ENCODE data around the gene TTLL11. TPM values are rescaled to one million over a fixed set of nuclear protein-coding genes. Genes with fewer than 3 reads are reported as not detected.

Gene TTLL11
- total and polyA plus RNA-seq, 2 of the 8 experiments (the other 6 are each of a cell fraction or from before 2014, with no cell fraction given) = 0.56 to 0.80 TPM

DNA sequence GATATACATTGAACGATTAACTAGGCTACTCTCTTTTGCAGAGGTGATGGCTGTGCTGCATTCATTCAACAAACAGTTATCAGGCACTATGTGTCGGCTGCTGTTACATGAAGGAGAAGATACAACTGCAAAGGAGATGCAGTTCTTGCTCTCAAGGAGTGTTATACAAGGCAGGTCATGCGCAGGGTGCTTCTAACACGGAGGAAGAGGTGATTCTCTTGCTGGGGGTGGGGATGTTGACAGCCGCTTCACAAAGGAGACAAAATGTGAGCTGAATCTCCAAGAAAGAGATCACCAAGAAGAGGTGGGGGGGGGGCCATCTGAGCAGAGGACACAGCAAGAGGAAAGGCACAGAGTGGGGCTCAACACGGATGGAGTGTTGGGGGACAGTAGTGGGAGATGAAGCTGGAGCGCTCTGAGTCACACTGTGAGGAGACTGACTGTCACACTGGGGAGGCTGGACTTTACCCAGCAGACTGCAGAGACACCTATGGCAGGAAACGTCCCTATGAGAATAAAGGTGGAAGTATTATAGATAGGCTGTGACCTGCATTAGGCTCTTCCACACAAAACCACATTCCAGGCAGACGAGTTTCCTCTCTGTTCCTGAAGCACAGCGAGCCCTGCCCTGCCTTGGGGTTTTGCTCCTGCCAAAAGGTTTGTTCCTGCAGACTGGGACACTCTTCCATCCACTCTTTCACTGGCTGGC, 45.6 kb upstream of the TTLL11 start:
- CTCF ChIA-PET (ENCODE audit: partially characterized antibody) = interaction anchor here (0.6 to 9.9 kb wide), 10 partner anchors 9 to 53 kb away, joined by 3 to 152 read pairs (median 4); no protein-coding TSS in a partner anchor
- H3K56ac ChIP-seq (replicated peaks; ENCODE audit: insufficient read length, low read depth, low read length) = no peak overlapping the region
- POLR2A ChIA-PET (ENCODE audit: partially characterized antibody) = interaction anchor here (0.7 to 1.4 kb wide), 2 partner anchors 20 to 142 kb away, joined by 3 to 4 read pairs; partner anchors contain the start of gene NDUFA8
- TF ChIP-seq CBX5 (IDR thresholded peaks at IDR 0.05; ENCODE audit: low read depth, low read length) = no peak
- TF ChIP-seq BCL11A (IDR thresholded peaks at IDR 0.05; ENCODE audit: low read depth in 2 of 2, low read length in 2 of 2) = no peak
- TF ChIP-seq CREB1 (IDR thresholded peaks at IDR 0.05) = no peak
- no peak for TF ChIP-seq TAF1 (IDR thresholded peaks at IDR 0.05; ENCODE audit: low read depth, low read length)
- no peak for TF ChIP-seq BRCA1 (IDR thresholded peaks at IDR 0.05; ENCODE audit: low read depth, low read length)
- TF ChIP-seq POU5F1 (IDR thresholded peaks at IDR 0.05; ENCODE audit: low read depth, low read length) = no peak
- TF ChIP-seq, protein P1, sequence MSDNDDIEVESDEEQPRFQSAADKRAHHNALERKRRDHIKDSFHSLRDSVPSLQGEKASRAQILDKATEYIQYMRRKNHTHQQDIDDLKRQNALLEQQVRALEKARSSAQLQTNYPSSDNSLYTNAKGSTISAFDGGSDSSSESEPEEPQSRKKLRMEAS (IDR thresholded peaks at IDR 0.05) = no peak
- TF ChIP-seq KDM5A (IDR thresholded peaks at IDR 0.05; ENCODE audit: low read length) = no peak
- no peak for TF ChIP-seq EP300 (IDR thresholded peaks at IDR 0.05; ENCODE audit: borderline replicate concordance in 1 of 2, low read depth in 2 of 2, low read length in 2 of 2)
- TF ChIP-seq SIRT6 (IDR thresholded peaks at IDR 0.05; ENCODE audit: low read length) = no peak
- no peak for TF ChIP-seq HDAC6 (IDR thresholded peaks at IDR 0.05; ENCODE audit: low read depth, low read length)
- no peak for TF ChIP-seq SP2 (IDR thresholded peaks at IDR 0.05; ENCODE audit: low read length)
- H4K91ac ChIP-seq (replicated peaks; ENCODE audit: insufficient read length, low read length) = no peak overlapping the region
- no peak overlapping the region for H3K4me3 ChIP-seq (ENCODE audit: extremely low read depth in 1 of 4, insufficient read depth in 2 of 4, low read depth in 3 of 4, low read length in 4 of 4)
- H3K4me1 ChIP-seq (replicated peaks in 1 of 4; ENCODE audit: control insufficient read depth in 3 of 4, insufficient read depth in 4 of 4, low read length in 3 of 4) = peaks cover 0 to 12% (median 4%) of the 10 kb centered on the region in 4 experiments; a peak in 4 of 7 replicates
- H2AFZ ChIP-seq (ENCODE audit: low read length) = no peak overlapping the region
- no peak overlapping the region for H3K14ac ChIP-seq (ENCODE audit: insufficient read length)
- no peak overlapping the region for H2AK5ac ChIP-seq (ENCODE audit: low read depth, low read length)
- no peak overlapping the region for H3K23ac ChIP-seq (ENCODE audit: insufficient read length)
- no peaks in the 10 kb centered on the region for H3K23me2 ChIP-seq (ENCODE audit: low read depth, low read length)
- no peak overlapping the region for H3K27ac ChIP-seq (ENCODE audit: low read depth, low read length)
- H3K4me2 ChIP-seq (ENCODE audit: insufficient read depth in 1 of 2, low read depth in 2 of 2, low read length in 2 of 2) = no peak overlapping the region
- no peaks in the 10 kb centered on the region for H3K79me2 ChIP-seq (ENCODE audit: control insufficient read depth in 1 of 2, insufficient read depth in 2 of 2, low read length in 2 of 2)
- no peak overlapping the region for H3K9ac ChIP-seq (replicated peaks in 1 of 4; ENCODE audit: extremely low read depth in 1 of 4, low read depth in 3 of 4, low read length in 3 of 4)
- H4K8ac ChIP-seq (ENCODE audit: extremely low read depth, insufficient read depth, low read length) = no peak overlapping the region
- no peaks in the 10 kb centered on the region for H3K27me3 ChIP-seq (replicated peaks in 1 of 4; ENCODE audit: control insufficient read depth in 3 of 4, extremely low read depth in 1 of 4, insufficient read depth in 3 of 4, low read length in 3 of 4)
- H3K79me1 ChIP-seq (ENCODE audit: low read depth, low read length) = no peaks in the 10 kb centered on the region
- H3K18ac ChIP-seq (ENCODE audit: extremely low read depth, low read length) = peak overlapping the region; percentile 28; the same call in 1 of the 2 replicates
- FAIRE-seq = no peak
- H2BK20ac ChIP-seq (ENCODE audit: low read length) = no peak overlapping the region
- H3K4ac ChIP-seq (replicated peaks; ENCODE audit: insufficient read length, low read depth, low read length) = no peak overlapping the region
- H3K36me3 ChIP-seq (ENCODE audit: control insufficient read depth in 2 of 4, insufficient read depth in 4 of 4, low read length in 3 of 4) = peaks cover 0 to 10% (median under 1%) of the 10 kb centered on the region in 4 experiments; a peak in 4 of 8 replicates
- no peak overlapping the region for H2BK120ac ChIP-seq (replicated peaks; ENCODE audit: low read depth, low read length)
- 74% methylated on average over 10 of the region's 10 CpGs; no CpG with 5 or more reads in 1 of the 2 experiments for WGBS, 2 experiments (ENCODE audit: extremely low coverage in 1 of 2, insufficient coverage in 1 of 2, insufficient read length in 1 of 2, insufficient replicate concordance in 2 of 2, low coverage in 1 of 2, low lambda C conversion rate in 2 of 2, missing lambda C conversion rate in 1 of 2)
- H2BK5ac ChIP-seq (ENCODE audit: low read depth, low read length) = no peak overlapping the region
- H4K5ac ChIP-seq (ENCODE audit: insufficient read length, low read depth, low read length) = no peak overlapping the region
- no peaks in the 10 kb centered on the region for H4K20me1 ChIP-seq (replicated peaks in 1 of 2; ENCODE audit: control insufficient read depth in 1 of 2, insufficient read depth in 2 of 2, low read length in 2 of 2)
- no peak for DNase-seq (ENCODE audit: low read depth in 1 of 2, low spot score in 2 of 2)
- no peak overlapping the region for H2BK15ac ChIP-seq (ENCODE audit: low read length)
- H3K9me3 ChIP-seq (ENCODE audit: insufficient read depth in 2 of 2, low read depth in 1 of 2, low read length in 1 of 2) = no peaks in the 10 kb centered on the region
- peak overlapping the region; percentile 28; the same call in 1 of the 2 replicates for H2BK12ac ChIP-seq (ENCODE audit: low read depth, low read length)

All from H1 (cell line).